ENCODE measurements around the gene SPPL2B. TPM values are rescaled to one million over a fixed set of nuclear protein-coding genes. Genes with fewer than 3 reads are reported as not detected.
"Not testable (repeated sequence)": the region's sequence is repeated elsewhere in the genome, so short reads cannot be mapped to it uniquely, and the experiment has no call there.

The SPPL2B gene
- total RNA-seq, result 10 to 100 TPM; 46.8 to 97.6 (median 59.6) TPM

- H3K4me1 ChIP-seq, result peaks cover 65% of the 10 kb centered on the region
- no peaks in the 10 kb centered on the region for H3K27me3 ChIP-seq
- H3K36me3 ChIP-seq, result peaks cover 25% of the 10 kb centered on the region
- no peaks in the 10 kb centered on the region for H3K9me3 ChIP-seq
- peak within 1 kb of the TSS; percentile 76 for H3K4me3 ChIP-seq
- TF ChIP-seq CTCF (IDR thresholded peaks at IDR 0.05) (no peak), POLR2AphosphoS5 (IDR thresholded peaks at IDR 0.05) (peak; percentile 45 to 71 (median 63)), EP300 (IDR thresholded peaks at IDR 0.05) (no peak), POLR2A (IDR thresholded peaks at IDR 0.05) (peak in 1 of 2 donors; percentile 66)
- DNase-seq (ENCODE audit: low spot score in 2 of 2), result peak; percentile 93 to 94
- H3K27ac ChIP-seq, result peak within 1 kb of the TSS; percentile 64
- 0% methylated on average over 9 of the region's 89 CpGs for WGBS
These were observed at the start of gene SPPL2B, which contains the start of gene LSM7 for GRCh38 chr19:2328401-2329148. TSS of gene SPPL2B (plus strand) at chr19:2328684. CDS start at chr19:2328710, 26 bp downstream. TSS of gene LSM7 (minus strand) at chr19:2328586. CDS start at chr19:2328566, 20 bp downstream.

- TF ChIP-seq CTCF (IDR thresholded peaks at IDR 0.05), result no peak
- peaks cover 7% of the 10 kb centered on the region for H3K36me3 ChIP-seq
- DNase-seq (ENCODE audit: low spot score in 2 of 2), result peak in 1 of 2 donors; percentile 62
- H3K9me3 ChIP-seq, result no peaks in the 10 kb centered on the region
- no peaks in the 10 kb centered on the region for H3K27me3 ChIP-seq
- peaks cover 26% of the 10 kb centered on the region for H3K4me1 ChIP-seq
- no peak overlapping the region for H3K4me3 ChIP-seq
- no peak overlapping the region for H3K27ac ChIP-seq
- 84% methylated on average over 21 of the region's 26 CpGs for WGBS
These were observed 47.7 kb upstream of the SPPL2B start for GRCh38 chr19:2280633-2281264.

GRCh38 chr19:2281265-2282061, 47.0 kb upstream of the SPPL2B start:
- H3K27ac ChIP-seq; H3K27me3 ChIP-seq; H3K9me3 ChIP-seq; DNase-seq (ENCODE audit: low spot score in 2 of 2); H3K36me3 ChIP-seq: not testable (repeated sequence)
- H3K4me3 ChIP-seq, result peak overlapping the region; percentile 42
- peaks cover 19% of the 10 kb centered on the region for H3K4me1 ChIP-seq
- WGBS, result 61% methylated on average over 4 of the region's 16 CpGs

- TF ChIP-seq POLR2A (IDR thresholded peaks at IDR 0.05) (peak in 1 of 2 donors; percentile 14), CTCF (IDR thresholded peaks at IDR 0.05) (no peak)
- DNase-seq (ENCODE audit: low spot score in 2 of 2), result peak; percentile 81 to 91
- Histone ChIP-seq H3K36me3 (no peaks in the 10 kb centered on the region), H3K4me3 (peak within 1 kb of the TSS; percentile 42), H3K4me1 (peaks cover 17% of the 10 kb centered on the region), H3K27me3 (no peaks in the 10 kb centered on the region), H3K9me3 (no peaks in the 10 kb centered on the region), H3K27ac (no peak within 1 kb of the TSS)
- WGBS, result 57% methylated on average over 15 of the region's 41 CpGs
These were observed 46.2 kb upstream of the SPPL2B start, which contains the start of gene PEAK3 for GRCh38 chr19:2282062-2282861. TSS of gene PEAK3 (minus strand) at chr19:2282175. CDS start at chr19:2280931, 1,244 bp downstream.

GRCh38 chr19:2282862-2283237, 45.6 kb upstream of the SPPL2B start:
- Histone ChIP-seq H3K4me3 (peak overlapping the region; percentile 42), H3K27me3 (no peaks in the 10 kb centered on the region), H3K9me3 (no peaks in the 10 kb centered on the region), H3K27ac (no peak overlapping the region), H3K4me1 (peaks cover 17% of the 10 kb centered on the region), H3K36me3 (no peaks in the 10 kb centered on the region)
- TF ChIP-seq EP300 (IDR thresholded peaks at IDR 0.05), result no peak
- no peak for TF ChIP-seq POLR2AphosphoS5 (IDR thresholded peaks at IDR 0.05)
- TF ChIP-seq POLR2A (IDR thresholded peaks at IDR 0.05), result no peak
- TF ChIP-seq CTCF (IDR thresholded peaks at IDR 0.05), result no peak
- DNase-seq (ENCODE audit: low spot score in 2 of 2), result no peak
- WGBS, result 83% methylated on average over 9 of the region's 11 CpGs

All from suprapubic skin (tissue), 4 donors.